NCI-H510A (cell line): ENCODE measurements around the gene GPA33.

ENCODE experiments used
- DNase-seq: peaks from one replicate; lab custom pipeline; 2025; lab: John Stamatoyannopoulos, UW

GPA33 gene

GRCh38 chr1:167090314-167090942 lies at the start of gene GPA33:
Gene GPA33 (minus strand): TSS chr1:167090377. CDS start chr1:167090287, 90 bp downstream.
- DNase-seq: no peak

- no peak for DNase-seq
These were observed 48.5 kb upstream of the GPA33 start for GRCh38 chr1:167138703-167139102.

- no peak for DNase-seq
These were observed 47.8 kb upstream of the GPA33 start for GRCh38 chr1:167137793-167138510.

GRCh38 chr1:167137332-167137781 lies 47.2 kb upstream of the GPA33 start:
- no peak for DNase-seq

GRCh38 chr1:167136806-167137205 lies 46.6 kb upstream of the GPA33 start:
- DNase-seq: no peak

GRCh38 chr1:167136191-167136614 lies 46.0 kb upstream of the GPA33 start:
- no peak for DNase-seq

GRCh38 chr1:167135281-167135840 lies 45.2 kb upstream of the GPA33 start:
- no peak for DNase-seq

- DNase-seq: no peak
These were observed 42.3 kb upstream of the GPA33 start for GRCh38 chr1:167132301-167133010.

GRCh38 chr1:167130829-167131510 lies 40.8 kb upstream of the GPA33 start:
- no peak for DNase-seq

- DNase-seq: no peak
These were observed 38.4 kb upstream of the GPA33 start for GRCh38 chr1:167128261-167129227.

- DNase-seq: no peak
These were observed 37.5 kb upstream of the GPA33 start for GRCh38 chr1:167127661-167128060.

- no peak for DNase-seq
These were observed 37.1 kb upstream of the GPA33 start for GRCh38 chr1:167127236-167127635.

- DNase-seq: no peak
These were observed 36.6 kb upstream of the GPA33 start for GRCh38 chr1:167126811-167127210.

GRCh38 chr1:167126317-167126716 lies 36.1 kb upstream of the GPA33 start:
- no peak for DNase-seq

- DNase-seq: no peak
These were observed 32.4 kb upstream of the GPA33 start for GRCh38 chr1:167122568-167122967.

GRCh38 chr1:167122121-167122480 lies 31.9 kb upstream of the GPA33 start:
- DNase-seq: no peak

GRCh38 chr1:167121375-167122120 lies 31.4 kb upstream of the GPA33 start:
- DNase-seq: peak; percentile 7

GRCh38 chr1:167120899-167121298 lies 30.7 kb upstream of the GPA33 start:
- DNase-seq: no peak

GRCh38 chr1:167119696-167120095 lies 29.5 kb upstream of the GPA33 start:
- DNase-seq: no peak

GRCh38 chr1:167118188-167118587 lies 28.0 kb upstream of the GPA33 start:
- DNase-seq: no peak
